MCF 10A (cell line): Measurements from ENCODE around the gene ORAI3. TPM values are rescaled to one million over a fixed set of nuclear protein-coding genes. Genes with fewer than 3 reads are reported as not detected.

Source experiments
- total RNA-seq: library from RNA; stranded (reverse); gene quantifications from 2 replicates; pipeline ENCODE4 v1.2.3, GENCODE V29; 2022

ORAI3 gene
- total RNA-seq, 1 experiment from 2014 or later: 16.2 TPM

Other genes starting within 250 kb of the ORAI3 start
- gene SRCAP, start 249.9 kb upstream of the ORAI3 start, total RNA-seq: 52.3 and 60.7 TPM in 2 replicates
- gene PHKG2, start 200.6 kb upstream of the ORAI3 start, total RNA-seq: 28.0 and 28.4 TPM in 2 replicates
- gene CFAP119, start 187.0 kb upstream of the ORAI3 start, total RNA-seq: 4.8 and 5.2 TPM in 2 replicates
- 78.0 and 85.0 TPM in 2 replicates for gene RNF40, start 186.7 kb upstream of the ORAI3 start, total RNA-seq
- 10.9 and 14.1 TPM in 2 replicates for gene ZNF629, start 161.9 kb upstream of the ORAI3 start, total RNA-seq
- 32.0 and 33.9 TPM in 2 replicates for gene BCL7C, start 55.0 kb upstream of the ORAI3 start, total RNA-seq
- gene CTF1, start 52.5 kb upstream of the ORAI3 start, total RNA-seq: 3.6 and 4.1 TPM in 2 replicates
- gene FBXL19, start 25.5 kb upstream of the ORAI3 start, total RNA-seq: 18.0 and 23.4 TPM in 2 replicates
- 15.0 and 15.8 TPM in 2 replicates for gene SETD1A, start 8.7 kb downstream of the ORAI3 start, total RNA-seq
- 5.0 and 5.3 TPM in 2 replicates for gene HSD3B7, start 36.1 kb downstream of the ORAI3 start, total RNA-seq
- 0.42 and 0.91 TPM in 2 replicates for gene STX1B, start 61.6 kb downstream of the ORAI3 start, total RNA-seq
- 66.7 and 89.2 TPM in 2 replicates for gene STX4, start 84.5 kb downstream of the ORAI3 start, total RNA-seq
- 11.9 and 15.1 TPM in 2 replicates for gene ZNF668, start 125.2 kb downstream of the ORAI3 start, total RNA-seq
- 12.6 and 15.2 TPM in 2 replicates for gene ZNF646, start 125.4 kb downstream of the ORAI3 start, total RNA-seq
- gene PRSS53, start 139.9 kb downstream of the ORAI3 start, total RNA-seq: 4.4 and 5.5 TPM in 2 replicates
- 64.7 and 66.3 TPM in 2 replicates for gene VKORC1, start 145.7 kb downstream of the ORAI3 start, total RNA-seq
- gene BCKDK, start 159.3 kb downstream of the ORAI3 start, total RNA-seq: 31.7 and 41.0 TPM in 2 replicates
- gene KAT8, start 168.6 kb downstream of the ORAI3 start, total RNA-seq: 42.0 and 45.8 TPM in 2 replicates
- 24.6 and 32.6 TPM in 2 replicates for gene PRSS8, start 186.7 kb downstream of the ORAI3 start, total RNA-seq
- 0.49 and 1.0 TPM in 2 replicates for gene PRSS36, start 201.0 kb downstream of the ORAI3 start, total RNA-seq
- 451 and 481 TPM in 2 replicates for gene FUS, start 231.1 kb downstream of the ORAI3 start, total RNA-seq